Keratinocyte (primary cell): ENCODE measurements around the gene CNN1. TPM values are rescaled to one million over a fixed set of nuclear protein-coding genes. Genes with fewer than 3 reads are reported as not detected.
"Not testable (repeated sequence)": the region's sequence is repeated elsewhere in the genome, so short reads cannot be mapped to it uniquely, and the experiment has no call there.

Source experiments
- DNase-seq: peaks from one replicate; pipeline ENCODE4 v3.0.0-alpha.2; 2011; ENCODE audit warnings: low read depth, missing footprints, low spot score
- FAIRE-seq: peaks from 2 replicates; lab custom pipeline; 2011; peaks lifted over from hg19 to GRCh38; lab: Jason Lieb, UNC
- H2AFZ ChIP-seq: 2 replicates; pipeline ENCODE4 v1.6.0; 2012; ENCODE audit warnings: low read length, control low read depth, inconsistent platforms; ENCODE audit not compliant: control insufficient read depth
- H3K27ac ChIP-seq: 2 replicates; pipeline ENCODE4 v1.5.1; 2011; ENCODE audit warnings: low read length; ENCODE audit not compliant: control insufficient read depth, insufficient read depth
- H3K27me3 ChIP-seq: 3 replicates; pipeline ENCODE4 v1.6.0; 2011; ENCODE audit warnings: low read length; ENCODE audit not compliant: control insufficient read depth, insufficient read depth; ENCODE audit errors: extremely low read depth
- H3K36me3 ChIP-seq, 2 experiments: 2 replicates in 1 of 2; 3 replicates in 1 of 2; pipeline ENCODE4 v1.5.1; 2011; ENCODE audit warnings: low read length in 2 of 2, mild to moderate bottlenecking in 1 of 2; ENCODE audit not compliant: control insufficient read depth in 2 of 2, insufficient read depth in 2 of 2; ENCODE audit errors: extremely low read depth in 1 of 2
- H3K4me1 ChIP-seq: 3 replicates; pipeline ENCODE4 v1.5.1; 2011; ENCODE audit warnings: low read length; ENCODE audit not compliant: control insufficient read depth, insufficient read depth; ENCODE audit errors: extremely low read depth
- H3K4me2 ChIP-seq: 3 replicates; pipeline ENCODE4 v1.6.0; 2011; ENCODE audit warnings: low read depth, low read length; ENCODE audit not compliant: control insufficient read depth, insufficient read depth; ENCODE audit errors: extremely low read depth
- H3K4me3 ChIP-seq, 3 experiments: fragments of 200-600 bp in 1 of 3; sonication (generic) in 1 of 3; 2 replicates in 2 of 3; 3 replicates in 1 of 3; pipeline ENCODE4 v1.5.1; 2011 to 2016; ENCODE audit warnings: low read length in 3 of 3, mild to moderate bottlenecking in 3 of 3, control low read depth in 2 of 3, inconsistent platforms in 1 of 3, low read depth in 1 of 3, mixed read lengths in 1 of 3, mixed run types in 1 of 3, moderate library complexity in 1 of 3; ENCODE audit not compliant: control insufficient read depth in 2 of 3, insufficient read depth in 2 of 3; ENCODE audit errors: extremely low read depth in 1 of 3
- H3K79me2 ChIP-seq: 2 replicates; pipeline ENCODE4 v1.6.0; 2012; ENCODE audit warnings: low read length; ENCODE audit not compliant: control insufficient read depth, insufficient read depth
- H3K9ac ChIP-seq: 3 replicates; pipeline ENCODE4 v1.6.0; 2011; ENCODE audit warnings: low read length; ENCODE audit not compliant: control insufficient read depth, insufficient read depth; ENCODE audit errors: extremely low read depth
- H3K9me1 ChIP-seq: 3 replicates; pipeline ENCODE4 v1.6.0; 2011; ENCODE audit warnings: low read length; ENCODE audit not compliant: control insufficient read depth, insufficient read depth; ENCODE audit errors: extremely low read depth
- H3K9me3 ChIP-seq: 2 replicates; pipeline ENCODE4 v1.5.1; 2012; ENCODE audit warnings: low read depth, low read length; ENCODE audit not compliant: control insufficient read depth
- H4K20me1 ChIP-seq: 3 replicates; pipeline ENCODE4 v1.6.0; 2011; ENCODE audit warnings: low read length; ENCODE audit not compliant: control insufficient read depth, insufficient read depth; ENCODE audit errors: extremely low read depth
- CTCF ChIP-seq, 3 experiments: IDR thresholded peaks in 1 of 3; conservative IDR thresholded peaks in 1 of 3; optimal IDR thresholded peaks in 1 of 3; 2 replicates in 2 of 3; 3 replicates in 1 of 3; pipeline versions ENCODE3 to v1.5.1; 2011; ENCODE audit warnings: low read length in 3 of 3, mild to moderate bottlenecking in 3 of 3, moderate library complexity in 2 of 3, control low read depth in 1 of 3, inconsistent platforms in 1 of 3; ENCODE audit not compliant: insufficient read depth in 2 of 3; ENCODE audit errors: extremely low read depth in 1 of 3
- EZH2 ChIP-seq: IDR thresholded peaks from one replicate; pipeline ENCODE4 v1.6.1; 2012; ENCODE audit warnings: inconsistent platforms, mild to moderate bottlenecking, low read length, moderate library complexity
- dilution Hi-C: fragments of 300-500 bp; cut with MboI; formaldehyde crosslinking; loops from one replicate; pipeline ENCODE4 v1.7.0; 2020; ENCODE audit warnings: low sequenced_read_pairs; ENCODE audit not compliant: extremely low pct_ligation_motif_present
- polyA plus RNA-seq, 5 experiments: library from polyadenylated mRNA; depleted of rRNA in 3 of 5; stranded (reverse) in 3 of 5; stranded (forward) in 1 of 5; unstranded in 1 of 5; fragments of >200 nt; gene quantifications; 1 replicate in 1 of 5; 2 replicates in 3 of 5; 3 replicates in 1 of 5; pipeline versions ENCODE4 v1.2.1 to v1.2.3, GENCODE V29; 2011 to 2012; ENCODE audit warnings: missing spikeins in 2 of 5, low read depth in 1 of 5, low replicate concordance in 1 of 5

Gene CNN1
- polyA plus RNA-seq, 1 donor (not counting 4 experiments of a cell fraction or from before 2014, with no cell fraction given): not detected

DNA sequence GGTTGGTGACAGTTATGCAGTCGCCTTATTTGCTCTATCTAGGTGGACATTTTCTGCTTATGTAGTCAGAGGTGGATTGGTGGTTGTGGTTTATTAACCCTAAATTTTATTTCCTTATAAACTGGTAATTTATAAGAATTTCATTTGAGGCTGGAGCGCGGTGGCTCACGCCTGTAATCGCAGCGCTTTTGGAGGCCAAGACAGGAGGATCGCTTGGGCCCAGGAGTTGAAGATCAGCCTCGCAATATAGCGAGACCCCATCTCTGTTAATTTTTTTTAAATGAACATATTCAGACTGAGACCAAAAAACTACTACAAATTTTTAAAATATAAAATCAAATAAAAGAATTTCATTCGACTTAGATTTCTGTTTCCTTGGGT, 59.4 kb downstream of the CNN1 start:
- Histone ChIP-seq H3K4me2 (peak overlapping the region; percentile 95), H3K4me3 (peak overlapping the region; percentile 91 to 98 (median 97)), H3K36me3 (peaks cover 4 to 11% of the 10 kb centered on the region in 2 experiments), H3K27me3 (no peaks in the 10 kb centered on the region), H3K79me2 (peaks cover 48% of the 10 kb centered on the region), H3K4me1 (peaks cover 7% of the 10 kb centered on the region), H3K9me3 (no peaks in the 10 kb centered on the region), H4K20me1 (no peaks in the 10 kb centered on the region), H3K9me1 (no peaks in the 10 kb centered on the region), H3K9ac (peak overlapping the region; percentile 86), H2AFZ (peak overlapping the region; percentile 55), H3K27ac (peak overlapping the region; percentile 74)
- dilution Hi-C loops: no loop called here
- DNase-seq (no peak), FAIRE-seq (no peak)
- TF ChIP-seq CTCF (optimal IDR thresholded peaks at IDR 0.05 in 1 of 3, IDR thresholded peaks at IDR 0.05 in 1 of 3, conservative IDR thresholded peaks at IDR 0.05 in 1 of 3; ENCODE audit: extremely low read depth in 1 of 3, insufficient read depth in 2 of 3, low read length in 3 of 3) (no peak), EZH2 (no peak)

GRCh38 chr19:11598746-11599145, 60.1 kb downstream of the CNN1 start:
- Histone ChIP-seq H3K9me1 (no peaks in the 10 kb centered on the region), H3K9ac (no peak overlapping the region)

DNA sequence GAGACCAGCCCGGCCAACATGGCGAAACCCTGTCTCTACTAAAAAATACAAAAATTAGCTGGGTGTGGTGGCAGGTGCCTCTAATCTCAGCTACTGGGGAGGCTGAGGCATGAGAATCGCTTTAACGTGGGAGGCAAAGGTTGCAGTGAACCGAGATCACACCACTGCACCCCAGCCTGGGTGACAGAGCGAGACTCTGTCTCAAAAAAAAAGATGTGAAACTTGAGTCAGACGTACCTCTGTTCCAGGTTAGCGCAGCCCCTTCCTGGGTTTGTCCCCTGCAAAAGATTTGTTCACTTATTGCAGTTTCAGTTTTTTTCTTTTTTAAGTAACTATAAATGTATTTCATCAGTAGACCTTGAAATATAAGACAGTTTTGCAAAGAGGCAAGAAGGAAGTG, 61.1 kb downstream of the CNN1 start:
- not testable (repeated sequence) for H3K27me3 ChIP-seq

More at GRCh38 chr19:11598746-11599145, 60.1 kb downstream of the CNN1 start:
- FAIRE-seq (no peak), DNase-seq (no peak)
- Histone ChIP-seq H3K4me1 (peaks cover 7% of the 10 kb centered on the region), H2AFZ (no peak overlapping the region), H3K27ac (no peak overlapping the region), H3K4me2 (peak overlapping the region; percentile 95), H3K27me3 (no peaks in the 10 kb centered on the region), H3K9me3 (no peaks in the 10 kb centered on the region), H3K36me3 (peaks cover 4 to 11% of the 10 kb centered on the region in 2 experiments), H4K20me1 (no peaks in the 10 kb centered on the region), H3K79me2 (peaks cover 52% of the 10 kb centered on the region), H3K4me3 (peak overlapping the region in 2 of 3 experiments; percentile 91 to 97)
- dilution Hi-C loops: no loop called here
- TF ChIP-seq CTCF (optimal IDR thresholded peaks at IDR 0.05 in 1 of 3, IDR thresholded peaks at IDR 0.05 in 1 of 3, conservative IDR thresholded peaks at IDR 0.05 in 1 of 3; ENCODE audit: extremely low read depth in 1 of 3, insufficient read depth in 2 of 3, low read length in 3 of 3) (no peak), EZH2 (no peak)

More for the DNA sequence above, 61.1 kb downstream of the CNN1 start:
- H3K4me1 ChIP-seq, DNase-seq, H3K27ac ChIP-seq, H2AFZ ChIP-seq, H4K20me1 ChIP-seq, H3K9me1 ChIP-seq, dilution Hi-C loops, H3K4me3 ChIP-seq, FAIRE-seq, H3K4me2 ChIP-seq, H3K9me3 ChIP-seq, H3K9ac ChIP-seq: not testable (repeated sequence)
- Histone ChIP-seq H3K36me3 (peaks cover 7 to 17% of the 10 kb centered on the region in 2 experiments), H3K79me2 (peaks cover 58% of the 10 kb centered on the region)
